Measurements from ENCODE around the gene SCARF1.

- TF ChIP-seq CTCF (IDR thresholded peaks at IDR 0.05; ENCODE audit: poor library complexity, severe bottlenecking) = no peak
- TF ChIP-seq POLR2AphosphoS5 (IDR thresholded peaks at IDR 0.05) = no peak
- TF ChIP-seq EZH2 (IDR thresholded peaks at IDR 0.05; ENCODE audit: borderline replicate concordance, insufficient read depth, low read length, poor library complexity, severe bottlenecking) = no peak
- TF ChIP-seq EP300 (conservative IDR thresholded peaks at IDR 0.05; ENCODE audit: poor library complexity, severe bottlenecking) = no peak
- TF ChIP-seq SMC3 (conservative IDR thresholded peaks at IDR 0.05; ENCODE audit: poor library complexity) = no peak
- TF ChIP-seq TAF1 (IDR thresholded peaks at IDR 0.05; ENCODE audit: low read depth) = no peak
Observed at GRCh38 chr17:1690544-1691221, 45.2 kb upstream of the SCARF1 start.

Data from neural cell (in vitro differentiated cells).